Fibroblast of lung (primary cell): ENCODE data around the gene CPNE4.

ENCODE experiments used
- EZH2 ChIP-seq: IDR thresholded peaks from 2 replicates; pipeline ENCODE4 v1.5.1; 2012; ENCODE audit warnings: low read length, control low read depth, mild to moderate bottlenecking; ENCODE audit errors: missing control alignments
- TF ChIP-seq, protein P1 (sequence below), 2 donors: IDR thresholded peaks in 1 of 2; conservative IDR thresholded peaks in 1 of 2; 1 replicate in 1 of 2; 2 replicates in 1 of 2; pipeline ENCODE4 v1.5.1; 2011 to 2012; ENCODE audit warnings: low read length in 2 of 2, control low read depth in 1 of 2, inconsistent platforms in 1 of 2, low read depth in 1 of 2, mild to moderate bottlenecking in 1 of 2

DNA sequence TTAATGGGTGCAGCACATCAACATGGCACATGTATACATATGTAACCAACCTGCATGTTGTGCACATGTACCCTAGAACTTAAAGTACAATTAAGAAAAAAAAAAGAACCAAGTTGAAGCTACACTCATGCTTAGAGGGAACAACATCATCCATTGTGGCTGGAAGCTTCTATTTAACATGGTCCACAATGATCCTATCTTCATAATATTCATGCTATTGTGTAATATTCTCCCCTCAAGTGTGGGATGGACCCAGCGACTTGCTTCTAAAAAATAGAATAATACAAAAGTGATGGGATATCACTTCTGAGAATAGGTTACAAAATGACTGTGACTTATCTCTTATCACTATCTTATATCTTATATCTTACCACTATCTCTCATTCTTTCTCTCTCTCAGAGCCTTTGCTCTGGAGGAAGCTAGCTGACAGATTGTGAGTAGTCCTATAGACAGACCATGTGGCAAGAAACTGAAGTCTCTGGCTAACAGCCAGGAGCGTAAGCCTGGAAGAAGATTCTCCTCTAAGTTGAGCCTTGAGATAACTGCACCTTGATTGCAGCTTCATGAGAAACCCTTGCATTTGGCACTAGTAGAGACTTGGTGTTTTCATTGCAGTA is 333.6 kb downstream of the CPNE4 start:
- no peak for TF ChIP-seq EZH2
- TF ChIP-seq, protein P1, sequence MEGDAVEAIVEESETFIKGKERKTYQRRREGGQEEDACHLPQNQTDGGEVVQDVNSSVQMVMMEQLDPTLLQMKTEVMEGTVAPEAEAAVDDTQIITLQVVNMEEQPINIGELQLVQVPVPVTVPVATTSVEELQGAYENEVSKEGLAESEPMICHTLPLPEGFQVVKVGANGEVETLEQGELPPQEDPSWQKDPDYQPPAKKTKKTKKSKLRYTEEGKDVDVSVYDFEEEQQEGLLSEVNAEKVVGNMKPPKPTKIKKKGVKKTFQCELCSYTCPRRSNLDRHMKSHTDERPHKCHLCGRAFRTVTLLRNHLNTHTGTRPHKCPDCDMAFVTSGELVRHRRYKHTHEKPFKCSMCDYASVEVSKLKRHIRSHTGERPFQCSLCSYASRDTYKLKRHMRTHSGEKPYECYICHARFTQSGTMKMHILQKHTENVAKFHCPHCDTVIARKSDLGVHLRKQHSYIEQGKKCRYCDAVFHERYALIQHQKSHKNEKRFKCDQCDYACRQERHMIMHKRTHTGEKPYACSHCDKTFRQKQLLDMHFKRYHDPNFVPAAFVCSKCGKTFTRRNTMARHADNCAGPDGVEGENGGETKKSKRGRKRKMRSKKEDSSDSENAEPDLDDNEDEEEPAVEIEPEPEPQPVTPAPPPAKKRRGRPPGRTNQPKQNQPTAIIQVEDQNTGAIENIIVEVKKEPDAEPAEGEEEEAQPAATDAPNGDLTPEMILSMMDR (conservative IDR thresholded peaks at IDR 0.05 in 1 of 2, IDR thresholded peaks at IDR 0.05 in 1 of 2; ENCODE audit: low read depth in 1 of 2, low read length in 2 of 2), result no peak
